Stimulated activated CD4-positive, alpha-beta T cell treated with anti-CD3 and anti-CD28 coated beads, Interleukin-12 subunit alpha, Interleukin-12 subunit beta, amount 100 ng/mL, for 4 hours (primary cell): Measurements from ENCODE around the gene ANGPTL3.
"Not testable (repeated sequence)": the region's sequence is repeated elsewhere in the genome, so short reads cannot be mapped to it uniquely, and the experiment has no call there.

Source experiments
- DNase-seq: peaks from one replicate; pipeline ENCODE4 v3.0.0-alpha.2; 2020

ANGPTL3 gene

GRCh38 chr1:62597281-62597680 lies at the start of gene ANGPTL3:
ANGPTL3 (plus strand) TSS chr1:62597520; CDS start chr1:62597567, 47 bp downstream.
- DNase-seq = no peak

GRCh38 chr1:62561306-62561705 lies 36.0 kb upstream of the ANGPTL3 start:
- DNase-seq = no peak

GRCh38 chr1:62567182-62567581 lies 30.1 kb upstream of the ANGPTL3 start:
- not testable (repeated sequence) for DNase-seq

- not testable (repeated sequence) for DNase-seq
Measured at GRCh38 chr1:62567926-62568325, 29.4 kb upstream of the ANGPTL3 start.

- DNase-seq = not testable (repeated sequence)
Measured at GRCh38 chr1:62571517-62571916, 25.8 kb upstream of the ANGPTL3 start.

GRCh38 chr1:62572476-62572875 lies 24.8 kb upstream of the ANGPTL3 start:
- DNase-seq = no peak

- no peak for DNase-seq
Measured at GRCh38 chr1:62573675-62574074, 23.6 kb upstream of the ANGPTL3 start.

GRCh38 chr1:62585469-62586155 lies 11.7 kb upstream of the ANGPTL3 start:
- no peak for DNase-seq

- DNase-seq = no peak
Measured at GRCh38 chr1:62588000-62588399, 9.3 kb upstream of the ANGPTL3 start.

- no peak for DNase-seq
Measured at GRCh38 chr1:62589321-62589720, 8.0 kb upstream of the ANGPTL3 start.

GRCh38 chr1:62590255-62590969 lies 6.9 kb upstream of the ANGPTL3 start:
- no peak for DNase-seq

- DNase-seq = no peak
Measured at GRCh38 chr1:62590970-62591368, 6.4 kb upstream of the ANGPTL3 start.

- no peak for DNase-seq
Measured at GRCh38 chr1:62593825-62594394, 3.4 kb upstream of the ANGPTL3 start.

- no peak for DNase-seq
Measured at GRCh38 chr1:62595647-62596046, 1.7 kb upstream of the ANGPTL3 start.

GRCh38 chr1:62599044-62599443 lies 1.7 kb downstream of the ANGPTL3 start:
- DNase-seq = no peak

GRCh38 chr1:62601457-62601856 lies 4.1 kb downstream of the ANGPTL3 start:
- DNase-seq = no peak

GRCh38 chr1:62608905-62609304 lies 11.6 kb downstream of the ANGPTL3 start:
- DNase-seq = no peak

GRCh38 chr1:62610588-62610987 lies 13.3 kb downstream of the ANGPTL3 start:
- not testable (repeated sequence) for DNase-seq

- DNase-seq = no peak
Measured at GRCh38 chr1:62612770-62613169, 15.4 kb downstream of the ANGPTL3 start.

GRCh38 chr1:62613325-62613727 lies 16.0 kb downstream of the ANGPTL3 start:
- no peak for DNase-seq

- DNase-seq = no peak
Measured at GRCh38 chr1:62613890-62614289, 16.6 kb downstream of the ANGPTL3 start.

GRCh38 chr1:62621907-62622306 lies 24.6 kb downstream of the ANGPTL3 start:
- DNase-seq = no peak

GRCh38 chr1:62625415-62625814 lies 28.1 kb downstream of the ANGPTL3 start:
- DNase-seq = no peak

GRCh38 chr1:62628506-62628905 lies 31.2 kb downstream of the ANGPTL3 start:
- no peak for DNase-seq
